Measurements from ENCODE around the gene MSANTD1. TPM values are rescaled to one million over a fixed set of nuclear protein-coding genes. Genes with fewer than 3 reads are reported as not detected.

The MSANTD1 gene
- total and polyA plus RNA-seq, 2 donors (not counting 1 experiment from before 2014, with no cell fraction given), result 0.78 to 5.5 TPM

DNA sequence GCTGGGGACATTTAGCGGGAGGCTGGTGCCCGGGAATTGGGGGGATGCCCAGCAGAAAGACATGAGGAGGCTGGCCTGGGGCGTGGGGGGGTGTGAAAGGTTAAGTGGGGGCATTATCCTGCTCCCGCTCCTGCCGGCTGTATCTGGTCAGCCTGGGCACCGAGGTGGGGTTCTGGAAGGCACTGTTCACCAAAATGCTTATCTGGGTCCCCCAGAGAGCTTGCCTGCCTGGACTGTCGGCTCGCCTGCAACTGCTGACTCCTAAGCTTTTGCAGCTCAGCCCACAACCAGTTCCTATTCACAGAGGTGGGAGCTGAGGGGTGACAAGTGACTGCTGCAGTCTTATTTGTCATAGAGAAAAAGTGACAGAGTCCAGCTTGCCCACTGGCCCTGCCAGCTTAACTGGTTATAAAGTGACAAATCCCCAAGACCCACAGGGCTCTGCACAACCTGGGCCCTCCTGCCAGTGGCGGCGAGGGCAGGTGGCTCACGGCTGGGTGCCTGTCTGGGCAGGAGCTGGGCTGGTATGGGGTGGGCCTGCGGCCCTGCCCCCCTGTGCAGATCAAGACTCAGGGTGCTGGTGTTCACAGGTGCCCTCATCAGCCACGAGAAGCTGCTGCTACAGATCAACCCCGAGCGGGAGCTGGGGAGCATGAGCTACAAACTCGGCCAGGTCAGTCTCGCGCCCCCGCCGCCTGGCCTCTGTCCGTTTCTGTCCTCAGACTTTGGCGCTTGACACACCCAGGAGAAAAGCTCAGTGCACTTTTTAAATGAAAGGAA is 23.7 kb upstream of the MSANTD1 start:
- no peak for DNase-seq
- no peaks in the 10 kb centered on the region for H3K4me1 ChIP-seq (ENCODE audit: control insufficient read depth in 2 of 2, insufficient read depth in 2 of 2, low read length in 2 of 2)
- no peaks in the 10 kb centered on the region for H3K4me1 Mint-ChIP-seq
- H3K4me3 Mint-ChIP-seq, result no peak overlapping the region
- POLR2A ChIA-PET, result no interaction called here
- H3K27ac ChIP-seq (ENCODE audit: low read length in 2 of 2), result no peak overlapping the region
- H3K27me3 ChIP-seq (replicated peaks in 1 of 4; ENCODE audit: control extremely low read depth in 1 of 4, control insufficient read depth in 3 of 4, insufficient read depth in 4 of 4, low read length in 3 of 4), result no peaks in the 10 kb centered on the region
- intact Hi-C loops (cut with micrococcal nuclease), result no loop called here
- H3K9me3 Mint-ChIP-seq (ENCODE audit: insufficient read depth), result no peaks in the 10 kb centered on the region
- 95% methylated on average over 15 of the region's 22 CpGs for whole genome bisulfite sequencing (ENCODE audit: insufficient coverage)
- H3K27me3 Mint-ChIP-seq, result no peaks in the 10 kb centered on the region
- no peak overlapping the region for H2AFZ ChIP-seq (ENCODE audit: insufficient read depth, low read depth, low read length, poor library complexity, severe bottlenecking)
- no peaks in the 10 kb centered on the region for H4K20me1 ChIP-seq (ENCODE audit: control insufficient read depth, insufficient read depth, low read length, poor library complexity, severe bottlenecking)
- no peak overlapping the region for H3K27ac Mint-ChIP-seq
- H3K4me2 ChIP-seq (replicated peaks; ENCODE audit: low read depth, low read length, poor library complexity, severe bottlenecking), result no peak overlapping the region
- CTCF ChIA-PET, result no interaction called here
- TF ChIP-seq, protein P1, sequence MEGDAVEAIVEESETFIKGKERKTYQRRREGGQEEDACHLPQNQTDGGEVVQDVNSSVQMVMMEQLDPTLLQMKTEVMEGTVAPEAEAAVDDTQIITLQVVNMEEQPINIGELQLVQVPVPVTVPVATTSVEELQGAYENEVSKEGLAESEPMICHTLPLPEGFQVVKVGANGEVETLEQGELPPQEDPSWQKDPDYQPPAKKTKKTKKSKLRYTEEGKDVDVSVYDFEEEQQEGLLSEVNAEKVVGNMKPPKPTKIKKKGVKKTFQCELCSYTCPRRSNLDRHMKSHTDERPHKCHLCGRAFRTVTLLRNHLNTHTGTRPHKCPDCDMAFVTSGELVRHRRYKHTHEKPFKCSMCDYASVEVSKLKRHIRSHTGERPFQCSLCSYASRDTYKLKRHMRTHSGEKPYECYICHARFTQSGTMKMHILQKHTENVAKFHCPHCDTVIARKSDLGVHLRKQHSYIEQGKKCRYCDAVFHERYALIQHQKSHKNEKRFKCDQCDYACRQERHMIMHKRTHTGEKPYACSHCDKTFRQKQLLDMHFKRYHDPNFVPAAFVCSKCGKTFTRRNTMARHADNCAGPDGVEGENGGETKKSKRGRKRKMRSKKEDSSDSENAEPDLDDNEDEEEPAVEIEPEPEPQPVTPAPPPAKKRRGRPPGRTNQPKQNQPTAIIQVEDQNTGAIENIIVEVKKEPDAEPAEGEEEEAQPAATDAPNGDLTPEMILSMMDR (IDR thresholded peaks at IDR 0.05), result no peak
- TF ChIP-seq EZH2 (IDR thresholded peaks at IDR 0.05; ENCODE audit: borderline replicate concordance, insufficient read depth, low read depth, low read length, poor library complexity, severe bottlenecking), result no peak
- H3K79me2 ChIP-seq (ENCODE audit: control insufficient read depth, insufficient read depth, low read length), result no peaks in the 10 kb centered on the region
- H3K4me3 ChIP-seq (ENCODE audit: control extremely low read depth in 1 of 5, extremely low read depth in 1 of 5, insufficient read depth in 1 of 5, low read depth in 2 of 5, low read length in 4 of 5), result no peak overlapping the region
- no peak for ATAC-seq (ENCODE audit: low read depth)
- no peak overlapping the region for H3K9ac ChIP-seq (ENCODE audit: low read length)
- H3K36me3 ChIP-seq (replicated peaks in 1 of 2; ENCODE audit: control extremely low read depth in 1 of 2, control insufficient read depth in 1 of 2, extremely low read depth in 1 of 2, insufficient read depth in 2 of 2, low read length in 1 of 2), result peaks cover 2 to 84% of the 10 kb centered on the region in 2 experiments
- no peaks in the 10 kb centered on the region for H3K9me3 ChIP-seq (ENCODE audit: control extremely low read depth in 1 of 3, control insufficient read depth in 2 of 3, insufficient read depth in 1 of 3, low read length in 2 of 3)

DNA sequence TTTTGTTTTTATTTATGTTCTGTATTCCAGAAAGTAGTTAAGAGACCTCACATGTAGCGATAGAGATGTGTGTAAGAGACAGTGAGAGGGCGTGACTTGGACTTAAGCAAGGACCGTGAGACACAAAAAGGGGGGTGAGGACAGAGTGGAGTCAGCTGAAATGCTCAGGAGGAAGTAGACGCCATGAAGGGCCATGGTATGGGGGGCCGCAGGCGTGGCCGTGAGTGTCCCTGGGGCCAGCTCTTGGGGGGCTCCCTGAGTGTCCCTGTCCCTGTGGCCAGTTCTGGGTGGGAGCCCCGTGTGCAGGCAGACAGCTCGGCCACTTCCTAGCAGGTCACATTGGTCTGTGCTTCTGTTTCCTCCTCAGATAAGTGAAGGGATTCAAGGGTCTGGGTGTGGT is 23.0 kb upstream of the MSANTD1 start:
- Histone ChIP-seq H3K9me3 (ENCODE audit: control extremely low read depth in 1 of 3, control insufficient read depth in 2 of 3, insufficient read depth in 1 of 3, low read length in 2 of 3) (no peaks in the 10 kb centered on the region), H4K20me1 (ENCODE audit: control insufficient read depth, insufficient read depth, low read length, poor library complexity, severe bottlenecking) (no peaks in the 10 kb centered on the region), H3K27me3 (replicated peaks in 1 of 4; ENCODE audit: control extremely low read depth in 1 of 4, control insufficient read depth in 3 of 4, insufficient read depth in 4 of 4, low read length in 3 of 4) (no peaks in the 10 kb centered on the region), H2AFZ (ENCODE audit: insufficient read depth, low read depth, low read length, poor library complexity, severe bottlenecking) (no peak overlapping the region), H3K27ac (ENCODE audit: low read length in 2 of 2) (no peak overlapping the region), H3K36me3 (replicated peaks in 1 of 2; ENCODE audit: control extremely low read depth in 1 of 2, control insufficient read depth in 1 of 2, extremely low read depth in 1 of 2, insufficient read depth in 2 of 2, low read length in 1 of 2) (peaks cover 2 to 84% of the 10 kb centered on the region in 2 experiments), H3K4me1 (ENCODE audit: control insufficient read depth in 2 of 2, insufficient read depth in 2 of 2, low read length in 2 of 2) (no peaks in the 10 kb centered on the region), H3K4me3 (ENCODE audit: control extremely low read depth in 1 of 5, extremely low read depth in 1 of 5, insufficient read depth in 1 of 5, low read depth in 2 of 5, low read length in 4 of 5) (no peak overlapping the region), H3K79me2 (ENCODE audit: control insufficient read depth, insufficient read depth, low read length) (no peaks in the 10 kb centered on the region), H3K4me2 (replicated peaks; ENCODE audit: low read depth, low read length, poor library complexity, severe bottlenecking) (no peak overlapping the region), H3K9ac (ENCODE audit: low read length) (no peak overlapping the region)
- H3K4me3 Mint-ChIP-seq, result no peak overlapping the region
- ChIA-PET POLR2A (no interaction called here), CTCF (no interaction called here)
- WGBS (ENCODE audit: insufficient coverage), result 98% methylated on average over 9 of the region's 9 CpGs
- TF ChIP-seq, protein P1 (IDR thresholded peaks at IDR 0.05), result no peak
- TF ChIP-seq EZH2 (IDR thresholded peaks at IDR 0.05; ENCODE audit: borderline replicate concordance, insufficient read depth, low read depth, low read length, poor library complexity, severe bottlenecking), result no peak
- DNase-seq (no peak), ATAC-seq (ENCODE audit: low read depth) (no peak)
- no peak overlapping the region for H3K27ac Mint-ChIP-seq
- H3K9me3 Mint-ChIP-seq (ENCODE audit: insufficient read depth), result no peaks in the 10 kb centered on the region
- intact Hi-C loops (cut with micrococcal nuclease), result no loop called here
- H3K27me3 Mint-ChIP-seq, result no peaks in the 10 kb centered on the region
- H3K4me1 Mint-ChIP-seq, result no peaks in the 10 kb centered on the region

Measured in B cell (primary cell).